GM06990 (cell line): Measurements from ENCODE around the gene FCN3.

ENCODE experiments used
- DNase-seq: peaks from one replicate; pipeline ENCODE4 v3.0.0-alpha.2; 2011; ENCODE audit not compliant: insufficient read length; ENCODE audit errors: extremely low read depth
- H3K27me3 ChIP-seq: replicated peaks from 2 replicates; pipeline ENCODE4 v1.6.0; 2011; ENCODE audit warnings: low read length; ENCODE audit not compliant: control insufficient read depth, insufficient read depth
- H3K36me3 ChIP-seq: 2 replicates; pipeline ENCODE4 v1.5.1; 2011; ENCODE audit warnings: low read length; ENCODE audit not compliant: control insufficient read depth, insufficient read depth
- H3K4me3 ChIP-seq: replicated peaks from 2 replicates; pipeline ENCODE4 v1.5.1; 2011; ENCODE audit warnings: low read depth, mild to moderate bottlenecking, control low read depth, low read length
- TF ChIP-seq, protein P1 (sequence below): IDR thresholded peaks from 2 replicates; pipeline ENCODE4 v1.5.1; 2011; ENCODE audit warnings: low read length, control low read depth, mild to moderate bottlenecking, inconsistent platforms; ENCODE audit not compliant: insufficient read depth, poor library complexity, severe bottlenecking

FCN3 gene

DNA sequence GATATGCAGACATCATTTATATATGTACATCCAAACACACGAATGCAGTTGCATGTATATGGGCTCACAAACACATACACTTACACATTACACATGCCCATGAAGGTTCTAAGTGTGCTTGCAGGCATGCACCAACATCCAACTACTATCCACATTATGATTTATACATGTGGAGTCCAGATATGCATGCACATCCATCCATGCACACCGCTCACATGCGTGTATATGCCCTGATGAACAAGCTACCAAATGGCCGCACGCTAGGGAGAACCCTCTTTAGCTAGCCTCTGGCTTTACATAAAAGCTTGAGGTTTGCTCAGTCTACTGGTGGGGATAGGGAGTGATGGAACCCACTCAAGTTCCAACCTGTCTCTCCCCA, 26.3 kb upstream of the FCN3 start:
- TF ChIP-seq, protein P1, sequence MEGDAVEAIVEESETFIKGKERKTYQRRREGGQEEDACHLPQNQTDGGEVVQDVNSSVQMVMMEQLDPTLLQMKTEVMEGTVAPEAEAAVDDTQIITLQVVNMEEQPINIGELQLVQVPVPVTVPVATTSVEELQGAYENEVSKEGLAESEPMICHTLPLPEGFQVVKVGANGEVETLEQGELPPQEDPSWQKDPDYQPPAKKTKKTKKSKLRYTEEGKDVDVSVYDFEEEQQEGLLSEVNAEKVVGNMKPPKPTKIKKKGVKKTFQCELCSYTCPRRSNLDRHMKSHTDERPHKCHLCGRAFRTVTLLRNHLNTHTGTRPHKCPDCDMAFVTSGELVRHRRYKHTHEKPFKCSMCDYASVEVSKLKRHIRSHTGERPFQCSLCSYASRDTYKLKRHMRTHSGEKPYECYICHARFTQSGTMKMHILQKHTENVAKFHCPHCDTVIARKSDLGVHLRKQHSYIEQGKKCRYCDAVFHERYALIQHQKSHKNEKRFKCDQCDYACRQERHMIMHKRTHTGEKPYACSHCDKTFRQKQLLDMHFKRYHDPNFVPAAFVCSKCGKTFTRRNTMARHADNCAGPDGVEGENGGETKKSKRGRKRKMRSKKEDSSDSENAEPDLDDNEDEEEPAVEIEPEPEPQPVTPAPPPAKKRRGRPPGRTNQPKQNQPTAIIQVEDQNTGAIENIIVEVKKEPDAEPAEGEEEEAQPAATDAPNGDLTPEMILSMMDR = no peak
- Histone ChIP-seq H3K36me3 (no peaks in the 10 kb centered on the region; the same call in 1 of the 2 replicates), H3K27me3 (no peaks in the 10 kb centered on the region), H3K4me3 (no peak overlapping the region)
- DNase-seq = no peak

DNA sequence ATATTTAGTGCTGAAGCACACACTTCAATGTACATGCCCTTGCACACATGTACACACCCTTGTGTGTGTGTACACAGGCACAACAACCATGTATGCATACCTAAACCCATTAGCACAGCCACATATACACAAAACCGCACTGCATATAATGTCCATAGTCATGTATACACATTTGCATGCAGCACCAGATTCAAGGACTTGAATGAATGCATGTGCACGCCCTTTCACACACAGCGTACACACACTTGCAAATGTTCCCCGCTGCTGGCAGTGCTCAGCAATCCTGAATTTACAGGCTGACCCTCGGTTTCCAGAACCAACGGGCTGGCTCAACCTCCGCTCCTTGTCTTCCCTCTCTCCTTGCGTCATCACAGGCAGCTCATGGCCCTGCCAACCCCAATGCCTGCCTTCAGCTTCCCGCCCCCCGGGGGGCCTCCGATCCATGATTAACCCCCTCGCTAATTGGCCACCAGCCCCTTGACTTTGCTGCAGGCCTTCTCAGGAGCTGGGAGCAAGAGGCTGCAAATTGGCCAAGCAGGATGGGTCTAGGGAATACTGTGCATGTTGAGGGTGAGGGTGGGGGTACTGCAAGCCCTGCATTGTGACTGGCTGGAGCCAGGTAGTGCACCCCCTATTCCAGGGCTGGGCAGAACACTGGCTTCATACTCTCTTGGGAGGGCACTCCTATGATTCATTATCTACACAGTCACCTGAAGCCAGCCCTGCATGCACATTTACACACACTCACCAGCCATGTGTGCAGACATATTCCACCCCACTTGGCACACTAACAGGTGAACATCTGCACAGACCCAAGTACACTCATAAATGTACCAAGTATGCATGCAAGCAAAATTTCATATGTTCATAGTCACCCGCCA, 25.7 kb upstream of the FCN3 start:
- H3K27me3 ChIP-seq = no peaks in the 10 kb centered on the region
- DNase-seq = no peak

DNA sequence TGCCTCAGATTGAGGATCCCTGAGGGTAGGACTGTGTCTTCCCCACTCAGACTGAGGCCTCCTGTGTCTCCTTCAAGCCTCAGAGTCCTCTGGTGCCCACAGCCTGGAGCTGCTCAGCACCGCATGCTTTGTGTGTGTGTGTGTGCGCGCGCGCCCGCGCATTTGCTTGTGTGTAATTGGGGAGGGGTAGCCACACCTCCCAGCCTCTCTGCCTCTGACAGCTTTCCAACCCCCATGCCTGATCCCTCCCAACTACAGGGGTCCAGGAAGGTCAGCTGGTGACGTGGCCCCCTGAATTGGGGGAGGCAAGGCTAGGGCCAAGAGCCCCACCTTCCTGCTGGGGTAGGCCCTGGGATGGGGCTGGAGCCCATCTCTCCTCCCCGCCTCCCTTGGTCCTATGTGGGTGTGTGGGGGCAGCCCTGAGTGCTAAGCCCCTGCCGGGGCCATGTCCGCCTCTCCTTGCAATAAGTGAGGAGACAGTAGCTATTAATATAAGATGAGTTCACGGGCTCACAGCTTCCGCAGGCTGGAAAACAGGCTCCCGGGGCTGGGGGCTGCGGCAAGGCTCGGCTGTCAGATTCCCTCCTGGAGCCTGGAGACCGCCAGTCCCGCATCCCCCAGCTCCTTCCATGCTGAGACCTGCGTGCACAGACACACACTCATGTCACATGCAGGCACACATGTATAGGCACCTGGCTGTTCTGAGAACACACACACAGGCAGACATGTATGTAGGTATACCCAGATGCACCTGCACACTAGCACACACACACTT, 24.8 kb upstream of the FCN3 start:
- TF ChIP-seq, protein P1 = no peak
- Histone ChIP-seq H3K36me3 (no peaks in the 10 kb centered on the region; the same call in 1 of the 2 replicates), H3K4me3 (no peak overlapping the region), H3K27me3 (no peaks in the 10 kb centered on the region)
- no peak for DNase-seq

More for the DNA sequence above, 25.7 kb upstream of the FCN3 start:
- TF ChIP-seq, protein P1 = no peak
- H3K4me3 ChIP-seq = no peak overlapping the region
- H3K36me3 ChIP-seq = no peaks in the 10 kb centered on the region; the same call in 1 of the 2 replicates

DNA sequence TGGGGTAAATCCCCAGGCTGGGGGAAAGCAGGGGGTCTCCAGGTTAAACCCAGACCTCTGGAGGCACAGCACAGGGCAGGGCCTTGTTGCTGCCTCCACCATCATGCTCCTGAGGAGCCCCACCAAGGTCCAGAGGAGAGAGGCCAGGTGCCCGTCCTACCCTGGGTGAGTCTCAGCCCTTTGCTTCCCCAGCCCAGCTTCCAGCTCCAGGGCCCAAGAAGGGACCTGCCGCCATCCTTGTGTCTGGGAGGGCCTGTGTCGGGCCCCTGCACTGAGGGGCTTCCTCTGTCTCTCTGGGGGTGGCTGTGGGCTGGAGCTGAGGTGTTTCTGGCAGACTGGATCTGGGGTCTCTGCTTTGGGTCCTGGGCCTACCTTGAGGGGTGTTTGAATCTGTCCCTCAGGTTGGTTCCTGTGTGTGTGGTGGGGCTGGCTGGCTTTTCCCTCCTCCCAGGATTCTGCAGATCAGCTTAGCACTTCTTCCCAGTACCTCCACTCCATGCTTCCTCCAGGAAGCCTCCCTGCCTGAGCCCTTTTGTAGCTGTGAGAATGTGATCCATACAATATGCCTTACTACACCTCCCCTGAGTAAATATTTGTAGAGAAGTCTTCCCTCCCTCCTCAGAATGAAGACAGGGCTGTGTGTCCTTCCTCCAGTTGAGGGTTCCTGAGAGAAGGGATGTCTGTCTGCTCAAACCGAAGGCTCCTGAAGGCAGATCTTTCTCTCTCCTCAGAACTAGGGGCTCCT, 24.0 kb upstream of the FCN3 start:
- no peak for DNase-seq
- TF ChIP-seq, protein P1 = no peak
- Histone ChIP-seq H3K4me3 (no peak overlapping the region), H3K36me3 (no peaks in the 10 kb centered on the region; the same call in 1 of the 2 replicates), H3K27me3 (no peaks in the 10 kb centered on the region)

DNA sequence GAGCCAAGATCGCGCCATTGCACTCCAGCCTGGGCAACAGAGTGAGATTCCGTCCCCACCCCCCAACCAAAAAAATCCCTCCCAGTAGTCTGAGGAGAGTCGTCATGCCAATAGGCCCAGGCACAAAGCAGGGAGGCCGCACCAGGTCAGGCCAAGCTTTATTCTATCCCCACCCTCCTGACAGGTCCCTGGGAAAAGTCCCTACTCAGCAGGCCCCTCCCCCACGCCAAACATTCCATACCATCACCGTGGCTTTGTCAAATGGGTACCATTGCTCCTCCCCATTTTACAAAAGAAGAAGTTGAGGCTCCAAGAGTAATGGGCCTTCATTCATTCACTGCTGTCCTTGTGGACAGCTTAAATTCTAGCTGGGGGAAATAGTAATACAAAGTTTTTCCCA, 23.1 kb upstream of the FCN3 start:
- no peaks in the 10 kb centered on the region for H3K27me3 ChIP-seq
- TF ChIP-seq, protein P1 = no peak
- no peaks in the 10 kb centered on the region; the same call in 1 of the 2 replicates for H3K36me3 ChIP-seq
- no peak for DNase-seq
- no peak overlapping the region for H3K4me3 ChIP-seq
